ENCODE data around the gene RGS3. TPM values are rescaled to one million over a fixed set of nuclear protein-coding genes. Genes with fewer than 3 reads are reported as not detected.

RGS3 gene
- total RNA-seq, 1 experiment from 2014 or later, result 71.1 TPM

GRCh38 chr9:113573046-113573958 is 109.8 kb downstream of the RGS3 start:
- H3K27me3 Mint-ChIP-seq (ENCODE audit: insufficient read depth, unreplicated experiment), result no peaks in the 10 kb centered on the region
- DNase-seq, result peak in 1 of 2 experiments; percentile 22
- no peaks in the 10 kb centered on the region for H3K4me1 Mint-ChIP-seq (ENCODE audit: low read depth, unreplicated experiment)
- POLR2A ChIA-PET, result no interaction called here
- no peak for TF ChIP-seq CTCF (IDR thresholded peaks at IDR 0.05; ENCODE audit: insufficient read depth in 1 of 2, low read depth in 1 of 2, low read length in 1 of 2, severe bottlenecking in 1 of 2, unreplicated experiment in 1 of 2)
- Histone ChIP-seq H3K36me3 (ENCODE audit: control insufficient read depth, insufficient read depth, low read length) (no peaks in the 10 kb centered on the region), H3K9me3 (no peaks in the 10 kb centered on the region), H3K27me3 (replicated peaks; ENCODE audit: control insufficient read depth, insufficient read depth, low read length) (no peaks in the 10 kb centered on the region), H3K4me1 (no peaks in the 10 kb centered on the region), H3K4me3 (ENCODE audit: low read depth, low read length) (no peak overlapping the region)
- H3K36me3 Mint-ChIP-seq (ENCODE audit: insufficient read depth, unreplicated experiment), result peaks cover 26% of the 10 kb centered on the region
- CTCF ChIA-PET, result no interaction called here
- H3K27ac Mint-ChIP-seq (ENCODE audit: unreplicated experiment), result no peak overlapping the region
- no peak overlapping the region for H3K4me3 Mint-ChIP-seq (ENCODE audit: unreplicated experiment)
- H3K9me3 Mint-ChIP-seq (ENCODE audit: unreplicated experiment), result no peaks in the 10 kb centered on the region
- intact Hi-C loops (cut with micrococcal nuclease; ENCODE audit: unreplicated experiment), result no loop called here
- BruUV-seq (replicated peaks), result no TSS peak

- POLR2A ChIA-PET, result no interaction called here
- Histone ChIP-seq H3K4me1 (no peaks in the 10 kb centered on the region), H3K27me3 (replicated peaks; ENCODE audit: control insufficient read depth, insufficient read depth, low read length) (no peaks in the 10 kb centered on the region), H3K4me3 (ENCODE audit: low read depth, low read length) (no peak overlapping the region), H3K36me3 (ENCODE audit: control insufficient read depth, insufficient read depth, low read length) (no peaks in the 10 kb centered on the region), H3K9me3 (no peaks in the 10 kb centered on the region)
- TF ChIP-seq CTCF (IDR thresholded peaks at IDR 0.05; ENCODE audit: insufficient read depth in 1 of 2, low read depth in 1 of 2, low read length in 1 of 2, severe bottlenecking in 1 of 2, unreplicated experiment in 1 of 2), result no peak
- no peak overlapping the region for H3K4me3 Mint-ChIP-seq (ENCODE audit: unreplicated experiment)
- no peak for DNase-seq
- no TSS peak for BruUV-seq (replicated peaks)
- intact Hi-C loops (cut with micrococcal nuclease; ENCODE audit: unreplicated experiment), result no loop called here
- peaks cover 28% of the 10 kb centered on the region for H3K36me3 Mint-ChIP-seq (ENCODE audit: insufficient read depth, unreplicated experiment)
- H3K27ac Mint-ChIP-seq (ENCODE audit: unreplicated experiment), result peak overlapping the region; percentile 2
- H3K27me3 Mint-ChIP-seq (ENCODE audit: insufficient read depth, unreplicated experiment), result no peaks in the 10 kb centered on the region
- H3K4me1 Mint-ChIP-seq (ENCODE audit: low read depth, unreplicated experiment), result no peaks in the 10 kb centered on the region
- no peaks in the 10 kb centered on the region for H3K9me3 Mint-ChIP-seq (ENCODE audit: unreplicated experiment)
- CTCF ChIA-PET, result no interaction called here
Observed at GRCh38 chr9:113573959-113574352, 110.4 kb downstream of the RGS3 start.

DNA sequence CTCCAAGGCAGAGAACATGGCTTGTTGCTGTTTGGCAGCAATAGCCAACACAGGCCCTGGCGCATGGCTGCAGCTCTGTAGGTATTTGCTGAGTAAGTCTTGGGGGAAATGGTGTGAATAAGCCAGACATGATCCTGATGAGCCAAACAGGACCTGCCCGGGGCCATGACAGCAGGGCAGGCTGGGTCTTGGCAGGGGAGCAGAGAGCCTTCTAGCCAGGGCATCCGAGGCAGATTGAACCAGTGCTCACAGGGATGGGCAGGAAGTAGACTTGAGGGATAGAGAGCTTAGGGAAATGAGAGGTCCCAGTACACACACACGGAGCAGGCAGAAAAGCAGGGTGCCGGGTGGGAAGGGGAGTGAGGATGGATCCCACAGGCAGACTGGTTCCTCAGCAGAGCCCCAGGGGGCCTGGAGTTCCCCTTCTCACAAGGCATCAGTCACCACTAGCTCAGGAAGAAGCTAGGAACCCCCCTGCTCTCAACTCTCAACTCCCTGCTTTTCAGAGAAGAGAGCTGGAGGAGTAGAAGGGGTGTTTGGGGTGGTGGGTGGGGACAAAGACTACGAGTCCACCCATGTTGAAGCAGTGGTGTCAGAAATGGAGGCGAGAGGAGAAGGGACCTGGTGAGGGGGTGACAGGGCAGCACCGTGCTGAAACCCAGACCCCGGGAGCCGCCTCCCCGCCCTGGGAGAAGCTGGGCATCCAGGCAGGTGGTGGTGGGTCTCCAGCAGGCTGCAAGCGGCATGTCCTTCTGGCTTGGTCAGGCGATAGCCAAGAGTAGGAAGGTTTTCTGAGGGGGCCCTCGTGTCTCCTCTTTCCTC is 111.1 kb downstream of the RGS3 start:
- Mint-ChIP-seq H3K27me3 (ENCODE audit: insufficient read depth, unreplicated experiment) (no peaks in the 10 kb centered on the region), H3K4me1 (ENCODE audit: low read depth, unreplicated experiment) (no peaks in the 10 kb centered on the region), H3K36me3 (ENCODE audit: insufficient read depth, unreplicated experiment) (peaks cover 28% of the 10 kb centered on the region), H3K9me3 (ENCODE audit: unreplicated experiment) (no peaks in the 10 kb centered on the region), H3K4me3 (ENCODE audit: unreplicated experiment) (no peak overlapping the region), H3K27ac (ENCODE audit: unreplicated experiment) (peak overlapping the region; percentile 2)
- TF ChIP-seq CTCF (IDR thresholded peaks at IDR 0.05; ENCODE audit: insufficient read depth in 1 of 2, low read depth in 1 of 2, low read length in 1 of 2, severe bottlenecking in 1 of 2, unreplicated experiment in 1 of 2), result no peak
- no TSS peak for BruUV-seq (replicated peaks)
- no peak overlapping the region for H3K4me3 ChIP-seq (ENCODE audit: low read depth, low read length)
- ChIA-PET CTCF (no interaction called here), POLR2A (no interaction called here)
- H3K27me3 ChIP-seq (replicated peaks; ENCODE audit: control insufficient read depth, insufficient read depth, low read length), result no peaks in the 10 kb centered on the region
- H3K36me3 ChIP-seq (ENCODE audit: control insufficient read depth, insufficient read depth, low read length), result no peaks in the 10 kb centered on the region
- no peaks in the 10 kb centered on the region for H3K9me3 ChIP-seq
- DNase-seq, result peak in 1 of 2 experiments; percentile 24
- no peaks in the 10 kb centered on the region for H3K4me1 ChIP-seq
- intact Hi-C loops (cut with micrococcal nuclease; ENCODE audit: unreplicated experiment), result no loop called here
